Measurements from ENCODE around the gene UBXN11.

The UBXN11 gene

DNA sequence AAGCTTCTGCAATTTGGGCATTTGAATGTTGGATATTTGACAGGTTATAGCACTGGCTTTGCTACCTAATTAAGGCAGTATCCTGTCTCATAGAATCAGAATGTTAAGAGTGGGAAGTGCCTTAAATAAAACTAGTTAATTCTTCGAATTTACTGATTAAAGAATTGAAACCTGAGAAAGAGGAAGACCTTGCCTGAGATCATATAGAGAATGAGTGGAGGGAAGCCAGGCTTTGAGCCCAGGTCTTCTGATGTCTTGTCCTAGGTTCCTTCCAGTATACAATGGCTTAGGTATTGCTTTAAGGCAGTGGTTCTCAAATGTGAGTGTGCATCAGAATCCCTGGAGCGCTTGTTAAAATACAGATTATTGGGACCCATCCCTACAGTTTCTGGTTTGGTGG, 47.4 kb downstream of the UBXN11 start:
- no peak for DNase-seq

- DNase-seq, result no peak
These were observed 49.2 kb downstream of the UBXN11 start for GRCh38 chr1:26257222-26257621.

DNA sequence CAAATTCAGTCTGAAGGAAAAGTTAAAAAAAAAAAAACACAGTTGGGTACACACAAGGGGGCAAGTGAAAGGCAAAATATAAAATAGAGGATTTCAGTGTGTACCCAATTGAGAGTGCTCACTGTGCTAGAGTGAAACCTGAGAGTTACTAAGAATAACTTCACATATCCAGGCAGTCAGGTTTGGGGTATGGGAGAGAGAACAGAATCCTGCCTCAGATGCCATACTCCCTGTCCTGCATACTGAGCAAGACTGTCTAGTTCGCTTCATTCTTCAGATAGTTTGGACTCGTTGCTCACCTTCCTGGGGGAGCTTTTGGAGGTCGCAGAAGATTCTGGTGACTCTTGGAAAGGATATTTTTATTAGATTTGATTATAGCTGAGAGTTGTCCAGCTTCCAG, 52.0 kb downstream of the UBXN11 start:
- DNase-seq, result no peak

DNA sequence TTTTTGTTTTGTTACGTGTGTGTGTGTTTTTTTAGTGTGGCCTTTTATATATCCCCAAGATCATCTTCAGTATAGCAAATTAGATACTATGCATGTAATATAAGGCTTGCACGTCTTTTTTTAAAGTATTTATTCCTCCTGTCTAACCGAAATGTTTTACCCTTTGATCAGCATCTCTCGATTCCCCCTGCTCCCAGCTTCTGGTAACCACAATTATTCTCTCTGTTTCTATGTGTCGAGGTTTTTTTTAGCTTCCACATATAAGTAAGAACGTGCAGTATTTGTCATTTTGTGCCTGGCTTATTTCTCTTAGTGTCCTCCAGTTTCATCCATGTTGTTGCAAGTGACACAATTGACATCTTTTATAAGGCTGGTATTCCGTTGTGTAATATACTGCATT, 53.7 kb downstream of the UBXN11 start:
- no peak for DNase-seq

DNA sequence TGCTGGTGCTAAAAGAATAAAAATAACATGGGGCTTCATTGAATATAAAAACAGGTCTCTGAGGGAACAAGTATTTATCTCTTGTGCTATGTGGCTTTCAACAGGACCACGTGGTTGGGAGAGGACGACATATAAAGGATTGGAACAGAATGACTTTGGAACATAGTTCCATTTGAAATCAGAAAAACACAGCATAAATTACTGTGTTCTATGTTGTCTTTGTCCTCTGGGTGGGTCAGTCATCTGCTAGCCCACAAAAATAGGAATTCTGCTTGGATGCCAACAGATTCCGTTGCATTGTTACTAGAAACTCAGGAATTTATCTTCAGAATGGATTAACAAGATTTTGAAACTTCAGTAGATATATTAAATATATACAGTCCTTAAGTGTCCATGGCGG, 66.5 kb downstream of the UBXN11 start:
- DNase-seq, result no peak

GRCh38 chr1:26237230-26237966, 69.0 kb downstream of the UBXN11 start:
- DNase-seq, result no peak

GRCh38 chr1:26234644-26235370, 71.6 kb downstream of the UBXN11 start:
- DNase-seq, result no peak

GRCh38 chr1:26233903-26234643, 72.4 kb downstream of the UBXN11 start, which contains the start of gene CEP85:
Gene CEP85 (plus strand): TSS chr1:26234200. CDS start chr1:26239784, 5,584 bp downstream.
- DNase-seq, result peak; percentile 99
